NCI-H2227 (cell line): ENCODE results near the gene SKIC8.
A peak's percentile ranks its signal among the peaks of the same experiment; 100 is the strongest.

Source experiments
- DNase-seq: peaks from one replicate; lab custom pipeline; 2025; ENCODE audit not compliant: unreplicated experiment; lab: John Stamatoyannopoulos, UW

The SKIC8 gene

GRCh38 chr15:78322243-78322642 lies 22.8 kb upstream of the SKIC8 start:
- DNase-seq = peak; percentile 18

GRCh38 chr15:78321786-78322185 lies 22.4 kb upstream of the SKIC8 start:
- no peak for DNase-seq

GRCh38 chr15:78321041-78321570 lies 21.7 kb upstream of the SKIC8 start:
- DNase-seq = no peak

GRCh38 chr15:78320183-78320582 lies 20.8 kb upstream of the SKIC8 start:
- DNase-seq = no peak

GRCh38 chr15:78319588-78319987 lies 20.2 kb upstream of the SKIC8 start:
- DNase-seq = no peak

- DNase-seq = no peak
Measured at GRCh38 chr15:78317145-78317836, 17.9 kb upstream of the SKIC8 start.

GRCh38 chr15:78316283-78317083 lies 17.1 kb upstream of the SKIC8 start:
- DNase-seq = no peak

- no peak for DNase-seq
Measured at GRCh38 chr15:78315686-78316282, 16.4 kb upstream of the SKIC8 start.

- no peak for DNase-seq
Measured at GRCh38 chr15:78314181-78314581, 14.8 kb upstream of the SKIC8 start.

GRCh38 chr15:78313383-78313782 lies 14.0 kb upstream of the SKIC8 start:
- no peak for DNase-seq

- DNase-seq = no peak
Measured at GRCh38 chr15:78312957-78313356, 13.5 kb upstream of the SKIC8 start.

- DNase-seq = no peak
Measured at GRCh38 chr15:78312536-78312935, 13.1 kb upstream of the SKIC8 start.

- no peak for DNase-seq
Measured at GRCh38 chr15:78311292-78311691, 11.9 kb upstream of the SKIC8 start.

- DNase-seq = peak; percentile 84
Measured at GRCh38 chr15:78308422-78309032, 9.1 kb upstream of the SKIC8 start.

- no peak for DNase-seq
Measured at GRCh38 chr15:78307976-78308375, 8.6 kb upstream of the SKIC8 start.

GRCh38 chr15:78306176-78306774 lies 6.9 kb upstream of the SKIC8 start:
- no peak for DNase-seq

- no peak for DNase-seq
Measured at GRCh38 chr15:78304216-78305066, 5.0 kb upstream of the SKIC8 start.

- DNase-seq = peak; percentile 5
Measured at GRCh38 chr15:78302579-78303312, 3.3 kb upstream of the SKIC8 start.

GRCh38 chr15:78301828-78302227 lies 2.4 kb upstream of the SKIC8 start:
- DNase-seq = no peak
